NOMO-1 treated with dmso at 0.1 percent for 144 hours (cell line): Measurements from ENCODE around the gene UPK2.

Experiments
- DNase-seq: peaks from one replicate; lab custom pipeline; 2025; ENCODE audit not compliant: unreplicated experiment; lab: John Stamatoyannopoulos, UW

Gene UPK2

GRCh38 chr11:118917481-118918127, 38.5 kb upstream of the UPK2 start:
- peak; percentile 29 for DNase-seq

DNA sequence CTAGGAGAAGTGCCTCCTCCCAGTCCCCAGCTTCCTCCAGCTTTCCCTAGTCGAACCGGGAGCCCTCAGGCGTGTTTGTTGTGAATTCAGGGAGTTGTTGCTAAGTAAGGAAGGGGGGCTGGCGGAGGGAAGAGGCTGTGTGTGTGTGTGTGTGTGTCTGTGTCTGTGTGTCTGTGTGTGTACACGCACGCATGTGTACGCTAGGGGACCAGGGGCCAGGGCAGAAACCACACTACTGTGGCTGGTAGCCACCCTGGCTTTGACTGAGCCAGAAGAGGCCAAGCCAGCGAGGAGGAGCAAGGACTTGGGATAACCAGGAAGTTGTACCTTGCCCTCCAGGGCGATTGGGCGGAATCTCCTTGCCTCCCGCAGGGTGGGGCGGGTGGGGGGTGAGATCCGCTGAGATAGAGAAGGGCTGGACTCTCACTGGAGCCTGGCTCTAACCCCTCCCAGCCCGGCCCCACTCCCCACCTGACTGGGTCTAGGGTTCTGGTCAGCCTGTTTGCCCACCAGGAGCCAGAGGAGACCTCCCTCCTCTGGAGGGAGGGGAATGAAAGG, 37.9 kb upstream of the UPK2 start:
- DNase-seq, result no peak

GRCh38 chr11:118918686-118919280, 37.3 kb upstream of the UPK2 start:
- DNase-seq, result no peak

DNA sequence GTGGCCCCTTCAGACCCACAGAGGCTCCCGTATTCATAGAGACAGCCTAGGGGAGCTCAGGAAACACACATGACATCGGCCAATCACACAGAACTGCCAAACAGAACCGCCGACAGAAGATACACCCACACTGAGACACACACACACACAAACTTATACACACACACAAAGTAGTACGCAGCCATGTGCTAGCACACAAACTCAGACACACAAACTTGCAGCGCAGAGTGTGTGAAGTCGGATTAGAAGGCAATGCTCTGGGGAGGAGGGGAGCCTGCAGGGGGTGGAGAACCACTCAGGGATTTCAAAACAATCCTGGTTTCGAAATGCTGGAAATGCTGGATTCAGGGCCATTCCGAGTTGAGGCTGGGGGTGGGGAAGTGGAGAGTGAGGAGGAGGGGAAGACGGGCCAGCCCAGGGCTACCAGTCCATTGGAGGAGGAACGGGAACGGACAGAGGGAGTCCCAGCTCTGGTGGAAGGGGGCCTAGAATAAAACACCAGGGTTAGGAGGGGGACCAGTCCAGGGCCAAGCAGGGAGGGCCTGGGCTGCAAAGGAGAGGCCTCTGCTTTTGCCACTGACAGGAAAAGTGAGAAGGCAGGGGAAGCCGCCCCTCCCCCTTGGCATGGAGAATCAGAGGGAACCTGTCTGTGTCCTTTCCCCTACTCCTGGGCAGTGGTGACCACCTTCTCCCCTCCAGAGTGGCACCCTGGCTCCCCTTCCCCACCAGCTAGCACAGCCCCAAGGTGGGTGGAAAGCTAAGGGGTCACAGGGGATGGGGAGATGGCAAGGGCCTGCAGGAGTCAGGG, 34.8 kb upstream of the UPK2 start:
- DNase-seq, result no peak

- DNase-seq, result no peak
Observed at GRCh38 chr11:118921929-118922744, 34.0 kb upstream of the UPK2 start.

DNA sequence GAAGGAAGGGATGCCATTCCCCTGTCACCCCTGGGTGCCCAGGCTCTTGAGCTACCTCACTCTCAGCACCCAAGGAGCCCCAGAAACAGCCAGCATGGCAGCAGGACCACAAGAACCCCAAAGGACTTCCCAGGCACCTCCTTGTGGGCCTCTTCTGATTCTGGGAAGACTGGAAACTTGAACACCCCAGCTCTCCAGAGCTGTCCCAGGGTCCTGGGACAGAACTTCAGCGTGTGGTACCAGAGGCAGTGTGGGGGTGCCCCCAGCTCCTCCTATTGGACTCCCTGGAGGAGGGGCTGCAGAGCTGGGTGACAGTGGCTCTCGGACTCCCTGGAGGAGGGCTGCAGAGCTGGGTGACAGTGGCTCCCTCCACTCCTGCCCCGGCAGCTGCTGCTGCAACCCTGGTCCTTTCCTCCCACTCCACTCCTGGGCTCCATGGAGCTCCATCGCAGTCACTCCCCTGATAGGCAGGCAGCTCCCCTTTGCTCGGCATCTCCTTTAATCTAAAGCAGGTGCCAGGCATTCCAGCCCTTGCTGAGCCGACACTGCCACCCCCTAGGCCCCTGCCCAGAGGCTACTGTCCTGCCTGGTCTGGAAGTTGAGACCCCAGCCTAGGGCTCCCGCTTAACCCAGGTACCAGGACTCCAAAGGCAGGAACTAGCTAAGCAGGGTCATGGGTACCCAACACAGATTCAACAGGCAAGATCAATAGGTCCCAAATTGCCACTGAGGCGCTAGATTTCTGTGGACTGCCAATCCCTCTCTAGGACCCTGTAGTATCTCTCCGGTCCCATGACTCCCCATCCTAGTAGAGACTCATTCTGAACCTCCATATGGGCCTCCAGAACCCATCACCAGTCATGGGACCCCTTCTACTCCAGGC, 33.1 kb upstream of the UPK2 start:
- no peak for DNase-seq

- DNase-seq, result no peak
Observed at GRCh38 chr11:118923721-118924587, 32.1 kb upstream of the UPK2 start.

GRCh38 chr11:118924591-118925585, 31.2 kb upstream of the UPK2 start:
- DNase-seq, result no peak

GRCh38 chr11:118927554-118928100, 28.5 kb upstream of the UPK2 start:
- DNase-seq, result no peak

DNA sequence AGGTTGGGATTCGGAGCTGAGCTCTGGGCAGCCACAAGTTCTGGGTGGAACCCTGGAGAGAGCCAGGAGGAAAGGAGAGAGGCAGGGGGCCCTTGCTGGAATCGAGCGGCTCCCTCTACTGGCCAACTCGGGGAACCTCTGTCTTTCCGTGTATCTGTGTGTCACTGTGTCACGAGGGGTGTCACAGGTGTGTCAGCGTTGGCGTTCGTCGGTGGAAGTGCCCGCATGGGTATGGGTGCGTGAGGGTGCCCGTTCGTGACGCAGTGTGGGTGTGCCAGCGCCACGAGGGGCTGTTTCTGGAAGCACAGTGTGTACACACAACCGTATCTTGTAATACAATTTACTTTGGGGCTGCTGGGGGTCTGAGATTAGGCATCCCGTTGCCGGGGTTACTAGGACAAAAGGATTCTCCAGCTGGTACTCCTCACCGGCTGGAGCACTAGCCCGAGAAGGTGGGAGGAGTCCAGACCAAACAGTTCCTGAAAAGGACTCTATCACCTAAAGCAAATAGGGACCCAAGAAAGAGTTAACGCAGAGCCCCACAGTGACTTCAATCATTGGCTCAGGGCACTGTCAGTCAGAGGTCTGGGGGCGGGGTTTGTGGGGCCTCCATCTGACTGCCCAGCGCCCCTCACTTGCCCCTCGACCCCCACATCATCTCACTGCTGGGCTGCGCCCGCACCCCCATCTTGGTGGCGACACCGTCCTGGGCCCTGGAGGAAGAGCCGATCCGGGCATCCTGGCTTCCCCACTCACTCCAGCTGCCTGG, 27.8 kb upstream of the UPK2 start:
- DNase-seq, result peak; percentile 67

- peak; percentile 61 for DNase-seq
Observed at GRCh38 chr11:118928870-118929500, 27.1 kb upstream of the UPK2 start.

DNA sequence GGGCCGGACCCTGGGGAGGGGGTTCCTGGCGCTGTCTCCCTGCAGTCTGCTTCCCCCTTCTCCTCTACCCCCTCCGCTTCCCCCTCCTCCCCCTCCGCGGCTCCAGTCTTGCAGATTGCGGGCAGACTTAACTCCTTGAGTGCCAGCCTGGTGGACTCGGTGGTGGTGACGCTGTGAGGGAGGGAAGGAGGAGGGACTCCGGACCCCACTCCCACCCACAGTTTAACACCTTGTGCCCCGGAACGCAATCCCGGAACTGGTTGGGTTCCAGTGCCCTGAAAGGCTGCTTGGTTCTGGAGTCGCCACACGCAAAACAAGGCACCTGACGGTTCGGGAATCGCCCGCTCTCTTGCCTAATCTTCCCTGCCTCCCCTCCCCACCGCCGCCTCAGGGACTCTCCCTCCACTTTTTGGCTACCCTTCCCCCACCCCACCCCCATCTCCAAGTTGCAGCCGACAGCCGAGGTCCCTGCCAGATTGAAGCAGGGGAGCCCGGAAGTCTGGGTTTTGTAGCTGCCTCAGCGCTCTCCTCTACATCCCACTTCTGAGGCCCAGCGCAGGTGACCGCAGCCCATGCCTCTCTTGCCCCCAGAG, 26.5 kb upstream of the UPK2 start:
- peak; percentile 73 for DNase-seq

DNA sequence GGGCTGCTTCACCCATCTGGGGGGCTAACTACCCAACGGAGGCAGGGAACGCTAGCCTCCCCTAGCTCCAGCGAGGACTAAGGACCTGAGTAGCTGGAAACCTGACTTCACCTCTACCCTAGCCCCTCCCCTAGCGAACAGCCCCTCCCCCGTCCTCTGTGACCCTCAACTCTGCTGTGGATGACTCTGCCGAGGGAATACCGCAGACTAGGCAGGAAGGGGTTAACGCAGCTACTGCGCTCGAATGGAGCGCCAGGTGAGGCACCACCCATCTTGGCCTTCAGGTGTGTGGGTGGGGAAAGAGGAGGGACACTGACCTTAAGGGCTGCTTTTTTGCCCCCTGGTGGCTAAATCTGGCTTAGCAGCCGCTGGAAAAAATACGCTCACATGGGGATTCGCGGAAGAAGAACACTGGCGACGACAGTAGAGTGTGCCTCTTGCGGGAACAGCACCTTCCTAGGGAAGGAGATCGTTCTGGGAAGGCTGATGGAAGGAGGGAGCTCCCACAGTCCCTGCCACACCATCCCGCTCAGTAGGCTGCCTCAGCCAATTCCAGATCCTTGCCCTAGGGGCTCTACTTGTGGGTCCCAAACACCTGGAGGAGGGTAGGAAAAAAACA, 25.9 kb upstream of the UPK2 start:
- DNase-seq, result peak; percentile 37

DNA sequence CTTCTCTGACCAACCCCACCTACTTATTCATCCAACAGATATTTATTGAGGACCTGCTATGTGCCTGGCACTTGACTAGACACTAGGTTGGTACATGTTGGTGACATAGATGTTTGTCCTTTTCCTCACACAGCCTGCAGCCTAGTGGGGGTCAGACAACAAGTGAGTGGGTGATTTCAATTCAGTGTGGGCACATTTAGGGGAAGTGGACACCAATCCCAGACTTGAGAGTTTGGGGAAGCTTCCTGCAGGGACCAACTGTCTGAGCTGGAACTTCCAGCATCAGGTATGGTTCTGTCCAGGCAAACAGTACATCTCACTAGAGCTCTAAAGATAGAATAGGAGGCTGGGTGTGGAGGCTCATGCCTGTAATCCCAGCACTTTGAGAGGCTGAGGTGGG, 24.5 kb upstream of the UPK2 start:
- DNase-seq, result no peak

DNA sequence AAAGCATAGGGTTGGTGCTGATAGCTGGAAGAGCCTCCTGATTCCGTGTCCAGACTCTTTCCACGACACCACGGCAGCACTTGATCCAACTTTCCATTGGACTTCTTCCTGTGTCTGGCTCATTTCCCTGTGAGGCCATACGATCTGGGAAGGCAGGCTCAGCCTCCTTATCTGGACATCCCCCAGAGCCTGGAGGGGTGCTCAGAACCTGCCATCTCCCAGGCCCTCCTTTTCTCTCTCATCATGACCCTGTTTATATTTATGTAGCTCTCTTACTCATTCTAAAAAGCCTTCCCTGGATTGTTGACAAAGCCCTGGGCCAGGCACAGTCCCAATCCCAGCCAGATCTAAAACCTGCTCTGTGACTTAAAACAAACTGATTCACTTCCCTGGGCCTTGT, 22.6 kb upstream of the UPK2 start:
- no peak for DNase-seq

DNA sequence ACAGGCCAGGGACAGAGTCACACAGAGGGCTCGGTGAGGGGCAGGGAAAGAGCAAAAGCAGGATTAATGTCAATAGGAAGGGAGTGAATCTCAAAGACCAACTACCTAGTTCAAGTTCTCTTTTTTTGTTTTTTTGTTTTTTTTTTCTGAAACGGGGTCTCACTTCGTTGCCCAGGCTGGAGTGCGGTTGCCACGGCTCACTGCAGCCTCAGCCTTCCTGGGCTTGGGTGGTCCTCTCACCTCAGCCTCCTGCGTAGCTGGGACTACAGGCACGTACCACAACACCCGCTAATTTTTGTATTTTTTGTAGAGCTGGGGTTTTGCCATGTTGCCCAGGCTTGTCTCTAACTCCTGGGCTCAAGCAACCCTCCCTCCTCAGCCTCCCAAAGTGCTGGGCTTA, 20.7 kb upstream of the UPK2 start:
- no peak for DNase-seq
